MV-4-11 (cell line): ENCODE data around the gene ANKRD35.
A peak's percentile ranks its signal among the peaks of the same experiment; 100 is the strongest.
"Not testable (repeated sequence)": the region's sequence is repeated elsewhere in the genome, so short reads cannot be mapped to it uniquely, and the experiment has no call there.

Experiments used
- DNase-seq: peaks from one replicate; lab custom pipeline; 2025; lab: John Stamatoyannopoulos, UW

Gene ANKRD35, protein sequence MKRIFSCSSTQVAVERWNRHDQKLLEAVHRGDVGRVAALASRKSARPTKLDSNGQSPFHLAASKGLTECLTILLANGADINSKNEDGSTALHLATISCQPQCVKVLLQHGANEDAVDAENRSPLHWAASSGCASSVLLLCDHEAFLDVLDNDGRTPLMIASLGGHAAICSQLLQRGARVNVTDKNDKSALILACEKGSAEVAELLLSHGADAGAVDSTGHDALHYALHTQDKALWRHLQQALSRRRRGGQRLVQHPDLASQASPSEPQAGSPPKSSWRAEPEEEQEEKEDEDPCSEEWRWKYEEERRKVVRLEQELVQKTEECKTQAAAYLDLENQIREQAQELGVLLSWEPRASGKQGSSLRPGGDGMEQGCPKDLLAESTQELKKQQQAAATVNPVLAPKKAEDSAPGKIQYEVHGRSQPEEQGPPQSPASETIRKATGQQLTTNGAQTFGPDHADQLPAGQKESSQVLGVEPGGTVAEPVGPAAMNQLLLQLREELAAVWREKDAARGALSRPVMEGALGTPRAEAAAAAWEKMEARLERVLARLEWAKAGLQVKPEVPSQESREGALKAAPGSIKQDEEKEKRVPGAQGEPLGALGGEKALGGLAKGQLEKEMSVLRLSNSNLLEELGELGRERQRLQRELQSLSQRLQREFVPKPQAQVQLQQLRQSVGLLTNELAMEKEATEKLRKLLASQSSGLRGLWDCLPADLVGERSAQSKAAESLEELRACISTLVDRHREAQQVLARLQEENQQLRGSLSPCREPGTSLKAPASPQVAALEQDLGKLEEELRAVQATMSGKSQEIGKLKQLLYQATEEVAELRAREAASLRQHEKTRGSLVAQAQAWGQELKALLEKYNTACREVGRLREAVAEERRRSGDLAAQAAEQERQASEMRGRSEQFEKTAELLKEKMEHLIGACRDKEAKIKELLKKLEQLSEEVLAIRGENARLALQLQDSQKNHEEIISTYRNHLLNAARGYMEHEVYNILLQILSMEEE

DNA sequence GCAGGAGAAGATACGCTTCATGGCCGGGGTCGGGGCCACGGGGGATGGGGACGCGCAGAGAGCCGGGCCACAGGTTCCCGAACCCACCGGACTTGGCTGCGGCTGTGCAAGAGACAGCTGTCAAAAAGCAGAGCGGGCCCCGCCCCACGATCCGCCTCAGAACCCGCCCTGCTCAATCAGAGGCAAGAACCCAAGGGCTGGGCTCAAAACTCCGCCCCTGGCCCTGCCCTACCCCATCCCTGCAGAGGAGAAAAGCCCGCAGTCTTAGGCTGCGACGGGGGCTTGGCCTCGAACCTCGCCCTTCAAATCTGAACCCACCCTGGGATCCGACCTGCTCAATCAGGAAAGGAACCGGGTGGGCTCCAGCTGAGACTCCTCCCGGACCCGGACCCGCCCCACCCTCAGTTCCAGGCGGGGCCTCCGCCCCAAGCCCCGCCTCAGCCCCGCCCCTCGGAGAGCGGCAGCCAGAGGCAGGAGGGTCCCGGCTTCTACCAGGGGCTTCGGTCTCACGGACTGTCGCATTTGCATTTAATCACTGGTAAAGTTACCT is at the start of gene ANKRD35:
ANKRD35 (minus strand) TSS at position 129 of the 550 bp plus-strand sequence; CDS start at position 21, 108 bp downstream.
- peak; percentile 69 for DNase-seq

GRCh38 chr1:145932522-145933009 is 46.9 kb upstream of the ANKRD35 start:
- DNase-seq, result peak; percentile 77

GRCh38 chr1:145927916-145928643 is 42.4 kb upstream of the ANKRD35 start:
- DNase-seq, result no peak

- peak; percentile 98 for DNase-seq
These were observed 41.6 kb upstream of the ANKRD35 start, which contains the start of gene RBM8A for GRCh38 chr1:145927063-145927886. TSS of gene RBM8A (minus strand) at chr1:145927484. CDS start at chr1:145927426, 58 bp downstream.

DNA sequence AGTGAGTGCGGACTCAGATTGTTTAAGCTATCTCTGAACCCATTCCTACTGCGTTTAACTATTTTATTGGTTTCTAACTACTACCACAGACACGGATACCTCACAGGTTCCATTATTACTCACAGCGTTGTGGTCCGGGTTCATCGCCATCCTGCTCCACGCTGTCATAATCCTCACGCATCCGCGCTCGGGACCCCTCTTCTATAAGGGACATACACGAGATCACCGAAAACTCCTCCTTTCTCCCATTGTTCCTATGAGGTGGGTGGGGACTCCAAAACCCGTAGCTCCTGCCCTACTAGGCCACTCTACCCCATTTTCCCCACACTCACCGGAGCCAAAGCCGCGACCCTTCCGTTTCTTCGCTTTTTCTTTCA is 41.0 kb upstream of the ANKRD35 start:
- DNase-seq, result no peak

- DNase-seq, result peak; percentile 39
These were observed 36.6 kb upstream of the ANKRD35 start for GRCh38 chr1:145922266-145922665.

GRCh38 chr1:145920297-145920696 is 34.6 kb upstream of the ANKRD35 start:
- not testable (repeated sequence) for DNase-seq

- peak; percentile 32 for DNase-seq
These were observed 33.6 kb upstream of the ANKRD35 start for GRCh38 chr1:145918992-145919939.

GRCh38 chr1:145918144-145918991 is 32.7 kb upstream of the ANKRD35 start, which contains the start of gene PEX11B:
TSS of gene PEX11B (minus strand) at chr1:145918717. CDS start at chr1:145918688, 29 bp downstream.
- peak; percentile 92 for DNase-seq

GRCh38 chr1:145917595-145917994 is 31.9 kb upstream of the ANKRD35 start:
- no peak for DNase-seq

- DNase-seq, result no peak
These were observed 31.1 kb upstream of the ANKRD35 start for GRCh38 chr1:145916745-145917144.

DNA sequence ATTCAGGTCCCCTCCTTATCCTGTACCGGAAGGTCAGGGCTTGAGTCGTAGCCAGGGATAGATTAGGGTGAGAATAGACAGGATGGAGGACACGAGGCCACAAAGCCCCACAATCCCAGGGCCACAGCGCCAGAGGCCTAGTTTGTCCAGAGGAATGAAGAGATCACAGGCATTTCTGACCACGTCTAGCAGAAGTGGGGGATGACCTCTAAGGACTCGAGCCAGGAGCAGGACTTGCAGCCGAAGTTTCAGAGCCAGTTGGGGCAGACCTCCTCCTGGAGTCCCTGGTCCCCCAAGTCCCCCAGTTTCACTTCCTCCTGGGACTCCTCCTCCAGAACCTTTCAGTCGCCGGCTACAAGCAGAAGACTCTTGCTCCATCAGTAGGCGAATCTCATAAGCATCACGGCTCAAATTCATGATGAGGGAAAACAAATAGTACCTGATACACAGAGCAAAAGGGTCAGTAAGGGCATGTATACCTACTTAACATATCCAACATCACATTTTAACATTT is 26.5 kb upstream of the ANKRD35 start:
- peak; percentile 55 for DNase-seq

DNA sequence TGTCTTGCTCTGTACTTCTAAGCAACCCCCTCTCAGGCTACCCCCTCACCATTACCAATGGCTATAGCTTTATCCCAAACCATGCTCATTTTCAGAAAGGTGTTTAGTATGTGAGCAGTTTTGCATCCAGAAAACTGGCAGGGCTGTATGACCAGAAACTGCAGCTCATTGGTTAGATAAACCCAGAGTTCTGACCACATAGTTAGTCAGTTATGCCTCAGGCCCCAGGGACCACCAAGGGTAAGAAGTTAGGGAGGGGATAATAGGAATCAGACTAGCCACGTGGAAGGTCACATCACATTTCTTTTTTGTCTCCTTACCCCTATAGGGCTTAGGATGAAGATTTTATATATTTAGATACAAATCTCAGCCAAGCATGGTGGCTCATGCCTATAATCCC is 23.0 kb upstream of the ANKRD35 start:
- no peak for DNase-seq

DNA sequence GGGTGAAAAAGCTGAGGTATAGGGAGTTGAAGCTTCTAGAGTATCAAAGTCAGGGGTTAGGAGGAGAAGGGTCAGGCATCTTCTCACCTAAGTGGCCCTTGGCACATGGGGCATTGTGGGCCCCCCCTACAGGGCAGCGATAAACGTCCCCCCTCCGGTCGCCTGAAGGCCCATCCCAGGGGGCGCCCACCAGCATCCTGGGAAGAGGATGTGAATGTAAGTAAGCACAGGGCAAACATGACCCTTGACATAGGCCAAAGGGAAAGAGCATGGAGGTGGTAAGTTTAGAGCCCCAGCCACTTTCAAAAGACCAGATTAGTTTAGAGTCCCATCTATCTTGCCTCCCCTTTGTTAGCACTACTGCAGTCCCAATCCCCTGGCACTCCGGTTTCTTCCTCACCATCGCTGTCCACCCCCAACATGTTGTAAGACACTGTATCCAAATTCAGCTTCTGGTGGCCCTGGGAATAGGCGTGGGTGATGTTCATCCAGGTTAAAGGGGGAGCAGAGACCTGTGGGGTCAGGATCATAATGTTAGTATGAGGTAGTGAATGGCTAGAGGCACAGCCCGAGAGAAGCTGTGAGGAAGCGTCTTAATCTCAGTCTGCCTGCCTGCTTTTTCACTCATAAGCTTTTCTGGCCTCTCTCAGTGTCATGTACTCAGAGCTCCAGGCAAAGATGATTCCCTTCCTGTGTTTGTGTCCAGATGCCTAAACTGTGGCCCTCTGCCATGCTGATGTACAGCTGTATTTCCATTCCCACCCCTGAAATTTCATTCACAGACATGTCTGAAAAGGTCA is 21.5 kb upstream of the ANKRD35 start:
- DNase-seq, result no peak

GRCh38 chr1:145901312-145902021 is 15.8 kb upstream of the ANKRD35 start:
- no peak for DNase-seq

DNA sequence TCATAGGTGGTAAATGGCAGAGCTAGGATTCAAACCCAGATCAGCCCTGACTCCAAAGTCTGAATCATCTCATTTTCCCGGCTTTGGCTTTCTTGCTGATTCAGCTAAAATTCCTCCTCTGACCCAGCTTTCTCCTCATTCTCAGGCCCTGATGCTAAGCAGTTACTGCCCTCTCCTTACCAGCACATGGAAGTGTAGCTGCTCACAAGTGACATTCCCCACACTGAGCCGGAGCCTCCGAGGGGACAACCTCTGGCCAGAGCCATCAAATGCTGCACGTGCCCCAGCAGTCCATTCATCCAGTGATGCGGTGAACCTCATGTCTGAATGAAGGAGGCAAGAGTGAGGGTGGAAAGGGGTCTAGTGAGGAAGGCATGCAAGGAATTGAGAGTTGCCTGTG is 13.1 kb upstream of the ANKRD35 start:
- no peak for DNase-seq

GRCh38 chr1:145897969-145898368 is 12.3 kb upstream of the ANKRD35 start:
- no peak for DNase-seq
